Left cardiac atrium (tissue), 4 donors: ENCODE measurements around the gene LSM12. TPM values are rescaled to one million over a fixed set of nuclear protein-coding genes. Genes with fewer than 3 reads are reported as not detected.
"Not testable (repeated sequence)": the region's sequence is repeated elsewhere in the genome, so short reads cannot be mapped to it uniquely, and the experiment has no call there.

Experiments
- ATAC-seq, 2 donors: fragments of 200-7000 bp; cut with Tn5 transposase; one replicate each; pipeline ENCODE4 v1.9.1; 2020; ENCODE audit warnings: mild to moderate bottlenecking in 2 of 2, moderate library complexity in 2 of 2
- DNase-seq: peaks from one replicate; pipeline ENCODE4 v3.0.0-alpha.2; 2020
- intact Hi-C, 2 donors: fragments of 100-400 bp; cut with DNase I; formaldehyde crosslinking; loops; one replicate each; pipeline versions ENCODE4 v1.14.1 to v1.15.1; 2022 to 2023
- total RNA-seq, 2 donors: library from RNA; stranded (reverse); fragmentation: NEBNext Ultra II Directional; extraction: Animal tissue kit (Norgen Biotek cat#: 25700); gene quantifications; one replicate each; pipeline ENCODE4 v1.2.1, GENCODE V29; 2021
- donor health status: DM: no; HTN: yes; CAD: no.
- donor health status: DM: no; HTN: yes; CAD: no; lungs with severe emphysema.
- donor health status: DM: yes; HTN: yes; CAD: no.
- donor health status: Dilated cardiomyopathy.

The LSM12 gene
- total RNA-seq, 2 donors from 2014 or later = 39.4 to 57.5 TPM

- intact Hi-C loops = no loop called here
- no peak for DNase-seq
- ATAC-seq = no peak
These were observed 42.8 kb downstream of the LSM12 start for GRCh38 chr17:44023545-44024270.

DNA sequence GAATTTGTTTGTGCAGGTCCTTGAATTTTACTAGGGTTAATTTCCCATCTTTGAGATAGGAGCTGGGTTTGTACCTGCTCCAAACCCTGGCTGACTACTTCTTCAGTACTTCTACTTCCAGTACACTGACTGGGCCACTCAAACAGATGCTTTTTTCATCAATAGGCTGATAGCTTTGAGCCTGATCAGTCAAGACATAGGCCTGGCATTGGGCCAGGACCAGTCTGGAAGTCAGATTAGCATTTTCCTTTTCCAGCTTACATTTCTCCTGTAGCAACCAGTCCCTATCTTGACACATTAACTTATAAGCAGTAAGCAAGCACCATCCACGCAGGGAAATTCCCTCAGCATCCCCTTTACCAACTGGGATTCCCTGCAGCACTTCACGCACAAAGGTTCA lies 44.2 kb downstream of the LSM12 start:
- ATAC-seq (no peak), DNase-seq (no peak)
- intact Hi-C loops = no loop called here

DNA sequence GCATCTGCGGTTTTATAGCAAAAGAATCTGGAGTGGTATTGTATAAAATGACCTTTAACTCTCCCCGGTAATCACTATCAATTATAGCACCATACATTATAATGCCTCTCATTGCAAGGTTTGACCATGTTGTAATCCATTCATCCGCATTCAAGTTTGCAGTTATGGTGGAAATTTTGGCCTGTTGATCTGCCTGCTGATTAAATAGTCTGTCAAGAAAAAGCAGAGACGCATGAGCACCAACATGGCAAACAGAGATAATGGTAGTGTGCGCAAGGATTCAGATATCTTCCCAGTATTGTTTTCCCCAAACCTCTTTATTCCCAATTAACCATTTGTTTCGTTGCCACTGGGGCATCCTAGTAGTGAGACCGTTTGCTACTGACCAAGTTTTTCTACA lies 45.2 kb downstream of the LSM12 start:
- intact Hi-C loops, DNase-seq, ATAC-seq: not testable (repeated sequence)

- intact Hi-C loops = loop anchor here in 1 of 2 donors (5.0 kb wide), 1 partner anchor 103 kb away; no protein-coding TSS in a partner anchor
These were observed 51.9 kb downstream of the LSM12 start, which contains the start of gene TMEM101 for GRCh38 chr17:44014437-44015172. TSS of gene TMEM101 (minus strand) at chr17:44014963. CDS start at chr17:44014952, 11 bp downstream.

GRCh38 chr17:44014133-44014436 lies 52.4 kb downstream of the LSM12 start:
- no peak for DNase-seq
- peak; percentile 6 to 28 for ATAC-seq
- intact Hi-C loops = loop anchor here in 1 of 2 donors (5.0 kb wide), 1 partner anchor 103 kb away; no protein-coding TSS in a partner anchor

More at GRCh38 chr17:44014437-44015172, 51.9 kb downstream of the LSM12 start, which contains the start of gene TMEM101:
- ATAC-seq (peak; percentile 94 to 96), DNase-seq (peak; percentile 92)

GRCh38 chr17:44012874-44013273 lies 53.6 kb downstream of the LSM12 start:
- intact Hi-C loops = loop anchor here in 1 of 2 donors (5.0 kb wide), 1 partner anchor 104 kb away; no protein-coding TSS in a partner anchor
- DNase-seq = no peak
- no peak for ATAC-seq

DNA sequence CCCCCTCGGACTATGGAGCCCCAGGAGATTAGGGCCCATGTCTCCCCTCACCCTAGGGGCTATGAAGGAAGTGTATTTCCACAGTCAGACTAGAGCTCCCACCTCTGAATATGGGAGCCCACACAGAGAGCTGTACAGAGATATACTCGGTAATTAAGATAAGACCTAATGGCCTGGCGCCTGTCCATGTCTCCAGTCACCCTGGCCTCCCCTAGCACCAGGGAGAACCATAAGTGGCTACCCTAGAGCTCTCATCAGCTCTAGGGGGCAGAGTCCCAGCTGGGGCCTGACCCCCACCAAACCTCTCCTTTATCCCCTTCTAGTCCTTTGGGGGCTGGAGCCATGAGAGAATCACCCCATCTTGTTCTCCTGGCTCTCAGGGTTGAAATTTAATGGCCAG lies 54.1 kb downstream of the LSM12 start:
- DNase-seq = no peak

GRCh38 chr17:44011876-44012275 lies 54.6 kb downstream of the LSM12 start:
- ATAC-seq (no peak), DNase-seq (no peak)
- intact Hi-C loops = loop anchor here in 1 of 2 donors (5.0 kb wide), 1 partner anchor 105 kb away; no protein-coding TSS in a partner anchor

More for the DNA sequence above, 54.1 kb downstream of the LSM12 start:
- no peak for ATAC-seq
- intact Hi-C loops = loop anchor here in 1 of 2 donors (5.0 kb wide), 1 partner anchor 105 kb away; no protein-coding TSS in a partner anchor

- intact Hi-C loops = loop anchor here in 1 of 2 donors (5.0 kb wide), 1 partner anchor 106 kb away; no protein-coding TSS in a partner anchor
- DNase-seq (no peak), ATAC-seq (no peak)
These were observed 55.4 kb downstream of the LSM12 start for GRCh38 chr17:44010966-44011647.

- no peak for DNase-seq
These were observed 58.1 kb downstream of the LSM12 start for GRCh38 chr17:44008205-44008909.

DNA sequence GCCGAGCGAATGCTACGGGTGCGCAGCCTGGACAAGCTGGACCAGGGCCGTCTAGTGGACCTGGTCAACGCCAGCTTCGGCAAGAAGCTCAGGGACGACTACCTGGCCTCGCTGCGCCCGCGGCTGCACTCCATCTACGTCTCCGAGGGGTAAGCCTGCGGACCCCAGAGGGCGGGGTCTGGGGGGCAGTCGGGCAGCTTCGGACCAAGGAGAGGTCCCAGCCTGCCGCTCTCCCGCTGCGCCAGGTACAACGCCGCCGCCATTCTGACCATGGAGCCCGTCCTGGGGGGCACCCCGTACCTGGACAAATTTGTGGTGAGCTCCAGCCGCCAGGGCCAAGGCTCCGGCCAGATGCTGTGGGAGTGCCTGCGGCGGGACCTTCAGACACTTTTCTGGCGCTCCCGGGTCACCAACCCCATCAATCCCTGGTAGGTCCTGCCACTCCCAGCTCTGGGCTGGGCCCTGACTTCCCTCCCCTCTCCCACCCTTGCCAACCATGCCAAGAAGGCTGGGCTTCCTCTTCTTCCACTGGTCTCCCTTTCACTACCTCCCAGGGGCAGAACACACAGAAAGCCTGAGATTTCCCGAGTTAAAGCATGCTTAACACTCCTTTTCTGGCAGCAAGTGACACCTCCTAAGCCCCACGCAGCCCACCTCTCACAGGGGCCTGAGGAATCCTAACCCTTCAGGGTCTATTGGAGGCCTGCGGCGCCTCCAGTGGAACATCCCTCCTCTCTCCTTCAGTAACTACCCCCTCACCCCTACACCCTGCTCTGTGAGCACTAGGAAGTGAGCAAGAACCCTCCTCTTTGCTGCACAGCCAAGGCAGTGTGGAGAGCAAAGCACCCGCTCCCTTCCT lies 58.9 kb downstream of the LSM12 start:
- intact Hi-C loops = loop anchor here in 1 of 2 donors (5.0 kb wide), 1 partner anchor 35 kb away; no protein-coding TSS in a partner anchor
- DNase-seq (peak; percentile 43), ATAC-seq (peak; percentile 4 to 17)

More at GRCh38 chr17:44008205-44008909, 58.1 kb downstream of the LSM12 start:
- no peak for ATAC-seq
- intact Hi-C loops = loop anchor here in 1 of 2 donors (5.0 kb wide), 1 partner anchor 34 kb away; no protein-coding TSS in a partner anchor

GRCh38 chr17:44006598-44007345 lies 59.7 kb downstream of the LSM12 start:
- DNase-seq (peak; percentile 99), ATAC-seq (peak; percentile 93 to 95)
- intact Hi-C loops = loop anchor here in 1 of 2 donors (5.0 kb wide), 1 partner anchor 36 kb away; no protein-coding TSS in a partner anchor

- intact Hi-C loops = loop anchor here in 1 of 2 donors (5.0 kb wide), 1 partner anchor 36 kb away; no protein-coding TSS in a partner anchor
- DNase-seq (no peak), ATAC-seq (peak; percentile 0 to 2)
These were observed 60.2 kb downstream of the LSM12 start for GRCh38 chr17:44006272-44006597.

DNA sequence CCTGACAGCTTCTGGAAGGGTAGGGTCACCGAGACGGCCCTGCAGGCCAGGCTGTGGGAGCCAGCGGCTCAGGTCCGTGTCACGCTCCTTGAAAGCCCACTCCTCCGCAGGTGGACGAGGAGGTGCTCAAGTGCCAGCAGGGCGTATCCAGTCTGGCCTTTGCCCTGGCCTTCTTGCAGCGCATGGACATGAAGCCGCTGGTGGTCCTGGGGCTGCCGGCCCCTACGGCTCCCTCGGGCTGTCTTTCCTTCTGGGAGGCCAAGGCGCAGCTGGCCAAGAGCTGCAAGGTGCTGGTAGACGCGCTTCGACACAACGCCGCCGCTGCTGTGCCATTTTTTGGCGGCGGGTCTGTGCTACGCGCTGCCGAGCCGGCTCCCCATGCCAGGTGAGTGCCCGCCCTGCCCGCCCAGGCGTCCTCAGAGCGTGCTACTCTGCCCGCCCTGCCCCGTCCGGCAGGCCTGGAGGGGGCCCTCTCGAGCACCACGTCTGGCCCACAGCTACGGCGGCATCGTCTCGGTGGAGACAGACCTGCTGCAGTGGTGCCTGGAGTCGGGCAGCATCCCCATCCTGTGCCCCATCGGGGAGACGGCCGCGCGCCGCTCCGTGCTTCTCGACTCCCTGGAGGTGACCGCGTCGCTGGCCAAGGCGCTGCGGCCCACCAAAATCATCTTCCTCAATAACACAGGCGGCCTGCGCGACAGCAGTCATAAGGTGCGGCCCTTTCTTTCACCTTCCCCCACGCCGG lies 60.8 kb downstream of the LSM12 start:
- intact Hi-C loops = loop anchor here in 1 of 2 donors (5.0 kb wide), 1 partner anchor 37 kb away; no protein-coding TSS in a partner anchor
- DNase-seq = peak; percentile 40
- peak; percentile 8 to 19 for ATAC-seq

DNA sequence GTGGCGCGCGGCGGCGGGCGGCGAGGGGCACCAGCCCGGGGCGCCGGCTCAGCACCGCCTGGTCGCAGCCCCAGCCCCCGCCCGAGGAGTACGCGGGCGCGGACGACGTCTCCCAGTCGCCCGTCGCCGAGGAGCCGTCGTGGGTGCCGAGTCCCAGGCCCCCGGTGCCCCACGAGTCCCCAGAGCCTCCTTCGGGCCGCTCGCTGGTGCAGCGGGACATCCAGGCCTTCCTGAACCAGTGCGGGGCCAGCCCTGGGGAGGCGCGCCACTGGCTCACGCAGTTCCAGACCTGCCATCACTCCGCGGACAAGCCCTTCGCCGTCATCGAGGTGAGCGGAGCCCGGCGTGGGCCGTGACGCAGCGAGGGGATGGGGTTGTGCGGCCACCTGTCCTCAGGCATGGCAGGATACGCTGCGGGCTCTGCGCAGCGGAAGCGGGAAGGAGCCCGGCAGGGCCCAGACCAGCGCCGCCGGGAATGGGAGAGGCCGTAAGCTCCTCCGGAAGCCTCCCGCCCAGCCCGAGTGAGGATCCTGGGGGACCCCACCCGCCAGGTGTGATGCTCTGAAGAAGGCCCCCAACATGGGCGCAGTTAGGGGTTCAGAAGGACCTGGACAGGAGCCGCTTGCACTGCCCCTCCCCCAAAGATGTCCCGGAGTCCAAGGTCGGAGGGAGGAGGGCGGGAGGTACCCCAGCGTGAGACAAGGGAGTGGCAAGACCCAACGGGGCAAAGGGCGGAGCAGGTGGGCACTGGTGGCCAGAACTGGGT lies 61.5 kb downstream of the LSM12 start:
- intact Hi-C loops = loop anchor here in 1 of 2 donors (5.0 kb wide), 1 partner anchor 37 kb away; no protein-coding TSS in a partner anchor
- ATAC-seq (no peak), DNase-seq (peak; percentile 39)
